Kasumi-1 (cell line): ENCODE measurements around the gene ZNF407.

Source experiments
- DNase-seq, 2 experiments: peaks; one replicate each; lab custom pipeline; 2025; lab: John Stamatoyannopoulos, UW

Gene ZNF407

DNA sequence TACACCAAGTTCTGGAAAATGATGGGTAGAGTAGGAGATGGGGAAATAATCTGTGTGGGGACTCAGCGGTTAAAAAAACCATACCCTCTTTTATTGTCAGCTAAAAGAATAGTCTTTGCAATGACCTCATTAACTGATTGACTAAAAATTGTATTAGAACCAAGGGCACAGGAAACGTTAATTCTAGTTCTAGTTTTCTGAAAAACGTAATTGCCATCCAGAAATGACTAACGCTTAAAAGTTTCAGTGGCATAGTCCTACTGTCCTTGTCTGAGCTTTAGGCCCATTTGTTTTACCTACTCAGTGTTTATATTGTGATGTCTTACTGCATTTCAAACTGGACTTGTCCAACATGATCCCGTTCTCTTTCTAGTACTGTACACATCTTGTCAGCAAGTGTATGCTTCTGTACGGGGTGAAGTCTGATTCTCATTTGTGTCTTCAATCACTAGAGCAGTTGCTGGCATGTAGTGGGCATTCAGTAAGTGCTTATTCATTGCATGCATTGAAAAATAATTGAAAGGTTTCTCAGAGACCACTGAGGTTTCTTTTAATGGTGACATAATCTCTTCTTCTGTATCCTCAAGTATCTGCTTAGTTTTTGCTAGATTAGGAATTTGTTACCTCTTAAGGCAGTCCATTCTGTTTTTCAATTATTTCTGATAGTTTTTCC lies 81.5 kb downstream of the ZNF407 start:
- no peak for DNase-seq

GRCh38 chr18:74679679-74680076 lies 82.0 kb downstream of the ZNF407 start:
- DNase-seq = no peak

GRCh38 chr18:74682141-74682990 lies 84.7 kb downstream of the ZNF407 start:
- DNase-seq = no peak

GRCh38 chr18:74682991-74683297 lies 85.3 kb downstream of the ZNF407 start:
- DNase-seq = no peak

DNA sequence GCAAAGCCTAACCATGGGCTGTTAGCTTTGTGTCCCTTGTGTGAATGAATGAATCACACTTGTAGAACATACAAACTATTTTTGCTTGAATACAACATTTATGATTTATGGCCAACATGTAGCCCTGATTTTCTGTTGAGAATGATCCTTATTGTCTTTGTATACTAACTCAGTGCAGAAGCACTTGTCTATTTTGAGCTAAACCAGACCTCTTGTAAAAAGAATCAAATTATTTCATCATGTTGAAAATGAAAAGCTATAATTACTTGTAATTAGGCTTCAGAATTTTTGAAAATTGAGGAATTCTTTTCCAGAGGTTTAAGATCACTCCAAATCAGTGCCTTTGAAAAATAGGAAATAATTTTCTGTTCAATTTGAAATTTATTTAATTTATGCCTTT lies 85.9 kb downstream of the ZNF407 start:
- DNase-seq = no peak

- DNase-seq = no peak
Measured at GRCh38 chr18:74689251-74689650, 91.6 kb downstream of the ZNF407 start.

- DNase-seq = no peak
Measured at GRCh38 chr18:74692367-74693013, 94.8 kb downstream of the ZNF407 start.

DNA sequence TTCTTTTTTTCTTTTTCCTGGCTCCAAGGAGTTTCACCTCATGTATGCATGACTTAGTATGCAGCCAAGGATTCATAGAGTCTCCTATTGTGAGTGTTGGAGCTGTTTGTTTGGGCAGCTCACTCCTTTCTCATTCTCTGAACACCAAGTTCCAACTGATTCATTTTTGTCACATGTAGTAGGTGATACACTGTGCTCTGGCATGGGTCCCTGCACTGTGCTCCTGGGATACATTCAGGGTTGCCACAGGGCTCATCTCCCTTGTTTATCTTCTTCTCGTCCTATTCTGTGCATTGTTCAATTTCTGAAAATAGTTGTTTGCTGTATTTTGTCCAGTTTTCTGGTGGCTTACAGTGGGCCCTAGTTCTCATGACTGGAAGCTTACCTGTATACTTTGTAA lies 96.8 kb downstream of the ZNF407 start:
- DNase-seq = no peak

DNA sequence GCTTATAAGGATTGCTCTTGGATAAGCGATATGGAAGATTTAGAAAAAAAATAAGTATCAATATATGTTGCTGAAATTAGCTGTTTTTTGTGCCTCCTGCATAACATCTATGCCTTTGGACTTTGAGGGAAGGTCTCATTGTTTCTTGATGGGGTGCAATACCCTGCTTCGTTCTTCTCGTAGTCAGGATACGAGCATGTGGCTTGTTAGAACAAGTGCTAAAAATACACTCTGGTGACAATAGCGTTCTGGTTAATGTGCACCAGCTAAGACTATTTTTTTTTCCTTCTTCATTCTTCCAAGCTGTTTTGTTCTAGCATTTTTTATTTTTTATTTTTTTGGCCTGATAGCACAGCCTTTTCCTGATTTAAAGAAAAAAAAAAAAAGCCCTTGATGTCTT lies 97.5 kb downstream of the ZNF407 start:
- no peak for DNase-seq

- no peak for DNase-seq
Measured at GRCh38 chr18:74698881-74699280, 101.2 kb downstream of the ZNF407 start.

DNA sequence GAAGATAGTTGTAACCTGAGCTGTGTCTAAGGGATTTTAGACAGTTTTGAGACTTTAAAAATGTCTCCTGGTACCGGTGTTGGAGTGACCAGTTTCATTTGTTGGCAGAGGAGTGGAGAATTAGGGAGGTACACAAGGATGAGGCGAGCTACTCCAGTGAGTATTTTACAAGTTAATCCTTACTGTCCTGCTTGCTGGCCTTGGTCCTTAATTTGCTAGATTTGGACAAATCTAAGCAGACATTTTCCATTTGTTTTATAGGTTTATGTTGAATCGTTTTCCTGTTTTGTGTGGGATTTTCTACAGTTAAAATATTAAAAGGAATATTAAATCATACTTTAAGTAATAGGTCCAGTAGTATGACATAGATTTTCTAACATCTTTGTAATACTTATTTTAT lies 101.8 kb downstream of the ZNF407 start:
- no peak for DNase-seq

DNA sequence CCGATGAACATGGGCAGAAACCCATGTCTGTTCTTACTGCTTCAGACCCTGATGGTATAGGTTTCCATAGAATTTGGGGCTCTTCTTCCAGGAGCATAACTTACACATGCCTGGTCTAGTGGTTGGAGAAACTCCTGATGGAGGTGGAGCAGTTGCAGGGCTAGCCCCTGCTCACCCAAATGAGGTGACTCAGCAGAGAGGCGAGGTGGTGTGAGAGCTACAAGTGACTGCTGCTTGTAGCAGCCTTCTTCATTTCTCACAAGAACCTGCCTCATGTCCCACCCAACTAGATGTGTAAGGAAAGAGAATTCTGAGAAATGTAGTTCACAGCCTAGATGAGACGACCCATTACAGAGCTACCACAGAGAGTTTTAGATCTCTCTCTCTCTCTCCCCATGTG lies 105.3 kb downstream of the ZNF407 start:
- no peak for DNase-seq

GRCh38 chr18:74708169-74708568 lies 110.5 kb downstream of the ZNF407 start:
- no peak for DNase-seq

DNA sequence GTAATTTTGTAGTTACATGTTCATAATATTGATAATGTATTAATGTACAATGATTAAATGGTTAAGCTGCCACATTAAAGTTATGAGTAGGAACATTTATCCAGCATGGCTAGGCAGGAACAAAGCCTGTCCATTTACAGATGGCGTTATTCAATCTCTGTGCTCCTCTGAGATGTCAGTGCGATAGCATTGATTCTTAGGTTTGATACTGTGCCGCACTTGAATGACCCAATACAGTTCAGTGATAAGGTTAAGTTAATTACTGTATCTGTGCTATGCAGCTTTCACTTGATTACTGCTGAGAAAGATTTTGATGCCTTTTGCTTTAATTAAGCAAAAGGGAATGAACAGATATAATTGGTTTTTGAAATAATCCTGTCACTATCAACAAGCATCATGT lies 111.8 kb downstream of the ZNF407 start:
- no peak for DNase-seq

DNA sequence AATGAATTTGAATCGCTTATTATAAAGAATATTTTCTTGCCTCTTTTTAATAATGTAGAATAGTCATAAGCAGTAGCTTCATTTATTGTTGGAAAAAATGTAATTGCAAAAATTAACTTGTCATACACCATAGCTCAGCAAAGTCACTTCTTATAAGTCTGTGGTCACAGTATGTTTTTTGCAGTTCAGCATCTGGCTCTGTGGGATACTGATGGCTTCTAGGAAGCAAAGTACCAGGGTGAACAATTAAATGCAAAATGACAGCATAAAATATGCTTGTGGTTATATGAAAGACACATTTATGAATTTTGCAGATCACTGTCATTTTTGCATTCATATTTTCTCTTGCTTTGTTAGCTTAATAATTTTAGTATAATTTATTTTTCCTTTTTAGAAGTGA lies 116.5 kb downstream of the ZNF407 start:
- DNase-seq = no peak

GRCh38 chr18:74714791-74715190 lies 117.1 kb downstream of the ZNF407 start:
- DNase-seq = no peak

DNA sequence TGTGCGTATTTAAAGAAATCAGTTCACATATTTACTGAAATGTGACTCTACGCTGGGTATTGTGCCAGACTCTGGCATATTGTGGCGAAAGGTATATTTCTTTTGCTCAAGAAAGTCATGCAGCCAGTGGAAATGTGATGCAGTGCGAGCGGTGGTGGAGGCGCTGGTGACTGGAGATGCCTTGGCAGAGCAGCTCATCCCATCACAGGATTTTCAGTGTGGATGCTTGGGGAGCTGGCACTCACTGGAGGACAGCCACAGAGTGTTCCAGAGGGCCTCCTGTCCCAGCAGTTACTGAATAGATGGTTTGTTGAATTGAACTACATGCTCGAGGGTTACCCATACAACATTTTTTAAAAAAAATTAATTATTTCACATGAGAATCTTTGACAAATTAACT lies 117.6 kb downstream of the ZNF407 start:
- DNase-seq = no peak

- DNase-seq = no peak
Measured at GRCh38 chr18:74715865-74716712, 118.4 kb downstream of the ZNF407 start.

- DNase-seq = no peak
Measured at GRCh38 chr18:74718312-74718711, 120.6 kb downstream of the ZNF407 start.

DNA sequence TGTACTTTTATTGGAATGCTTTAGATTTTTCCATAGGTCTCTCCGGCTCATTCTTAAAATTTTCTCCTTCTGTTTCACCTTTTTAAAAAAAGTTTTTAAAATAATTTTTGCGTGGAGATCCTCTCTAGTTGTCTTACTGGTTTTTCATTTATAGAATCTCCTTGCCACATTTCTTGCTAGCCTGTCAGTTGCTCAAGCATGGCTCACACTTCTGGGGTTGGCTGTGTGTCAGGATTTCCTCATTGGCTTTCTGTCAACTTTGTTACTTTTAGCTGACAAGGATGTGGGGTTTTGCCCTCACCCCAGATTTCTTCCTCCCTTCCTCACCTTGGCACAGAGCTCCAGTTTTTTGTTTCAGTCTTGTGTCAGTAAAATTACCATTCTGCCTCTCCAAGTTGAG lies 124.6 kb downstream of the ZNF407 start:
- DNase-seq = peak; percentile 52 to 68

DNA sequence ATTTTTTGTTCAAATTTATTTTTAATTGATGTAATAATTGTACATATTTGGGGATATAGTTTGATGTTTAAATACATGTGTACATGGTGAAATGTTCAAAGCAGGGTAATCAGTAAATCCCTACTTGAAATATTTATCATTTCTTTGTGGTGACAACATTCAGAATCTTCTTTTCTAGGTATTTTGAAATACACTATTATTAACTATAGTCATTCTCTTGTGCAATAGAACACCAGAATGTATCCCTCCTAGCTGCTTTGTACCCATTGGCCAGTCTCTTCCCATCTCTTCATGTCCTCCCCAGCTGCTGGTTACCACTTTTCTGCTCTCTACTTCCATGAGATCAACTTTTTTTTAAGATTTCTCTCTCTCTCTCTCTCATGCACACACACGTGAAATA lies 126.5 kb downstream of the ZNF407 start:
- DNase-seq = no peak

- no peak for DNase-seq
Measured at GRCh38 chr18:74725690-74726089, 128.0 kb downstream of the ZNF407 start.
